Spleen (tissue), 7 donors: ENCODE results near the gene MAGEC3.
"Not testable (repeated sequence)": the region's sequence is repeated elsewhere in the genome, so short reads cannot be mapped to it uniquely, and the experiment has no call there.

Source experiments
- POLR2AphosphoS5 ChIP-seq, 3 donors: sonication (generic); formaldehyde crosslinking; IDR thresholded peaks; one replicate each; pipeline ENCODE4 v1.5.1; 2017; ENCODE audit warnings: antibody characterized with exemption in 3 of 3
- TF ChIP-seq, protein P1 (sequence below), 11 experiments: fragments of 200-600 bp in 7 of 11; fragments of 450-650 bp in 4 of 11; sonication (generic) in 4 of 11; IDR thresholded peaks in 8 of 11; conservative IDR thresholded peaks in 3 of 11; 1 replicate in 7 of 11; 2 replicates in 4 of 11; pipeline versions ENCODE4 v1.4.0 to v1.8.0; 2016 to 2021; ENCODE audit warnings: antibody characterized with exemption in 11 of 11, inconsistent platforms in 4 of 11, mild to moderate bottlenecking in 1 of 11
- donor health status: DM: no; HTN: no; CAD: no; lungs with moderate emphysema.
- donor health status: DM: no; HTN: no; CAD: no.
- donor health status: DM: no; HTN: no; CAD: no.

DNA sequence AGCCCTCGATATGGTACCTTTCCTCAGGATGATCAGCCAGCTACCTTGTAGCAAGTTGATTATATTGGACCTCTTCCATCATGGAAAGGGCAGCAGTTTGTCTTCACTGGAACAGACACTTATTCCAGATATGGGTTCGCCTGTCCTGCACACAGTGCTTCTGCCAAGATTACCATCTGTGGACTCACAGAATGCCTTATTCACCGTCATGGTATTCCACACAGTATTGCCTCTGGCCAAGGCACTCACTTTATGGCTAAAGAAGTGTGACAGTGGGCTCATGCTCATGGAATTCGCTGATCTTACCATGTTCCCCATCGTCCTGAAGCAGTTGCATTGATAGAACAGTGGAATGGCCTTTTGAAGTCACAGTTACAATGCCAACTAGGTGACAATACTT is 50.7 kb downstream of the MAGEC3 start:
- not testable (repeated sequence) for TF ChIP-seq POLR2AphosphoS5 (IDR thresholded peaks at IDR 0.05)
- TF ChIP-seq, protein P1, sequence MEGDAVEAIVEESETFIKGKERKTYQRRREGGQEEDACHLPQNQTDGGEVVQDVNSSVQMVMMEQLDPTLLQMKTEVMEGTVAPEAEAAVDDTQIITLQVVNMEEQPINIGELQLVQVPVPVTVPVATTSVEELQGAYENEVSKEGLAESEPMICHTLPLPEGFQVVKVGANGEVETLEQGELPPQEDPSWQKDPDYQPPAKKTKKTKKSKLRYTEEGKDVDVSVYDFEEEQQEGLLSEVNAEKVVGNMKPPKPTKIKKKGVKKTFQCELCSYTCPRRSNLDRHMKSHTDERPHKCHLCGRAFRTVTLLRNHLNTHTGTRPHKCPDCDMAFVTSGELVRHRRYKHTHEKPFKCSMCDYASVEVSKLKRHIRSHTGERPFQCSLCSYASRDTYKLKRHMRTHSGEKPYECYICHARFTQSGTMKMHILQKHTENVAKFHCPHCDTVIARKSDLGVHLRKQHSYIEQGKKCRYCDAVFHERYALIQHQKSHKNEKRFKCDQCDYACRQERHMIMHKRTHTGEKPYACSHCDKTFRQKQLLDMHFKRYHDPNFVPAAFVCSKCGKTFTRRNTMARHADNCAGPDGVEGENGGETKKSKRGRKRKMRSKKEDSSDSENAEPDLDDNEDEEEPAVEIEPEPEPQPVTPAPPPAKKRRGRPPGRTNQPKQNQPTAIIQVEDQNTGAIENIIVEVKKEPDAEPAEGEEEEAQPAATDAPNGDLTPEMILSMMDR (IDR thresholded peaks at IDR 0.05 in 8 of 11, conservative IDR thresholded peaks at IDR 0.05 in 3 of 11), result not testable (repeated sequence)
